ENCODE results near the gene KRTAP10-1. TPM values are rescaled to one million over a fixed set of nuclear protein-coding genes. Genes with fewer than 3 reads are reported as not detected.

Gene KRTAP10-1
- total and polyA plus RNA-seq, 2 experiments from 2014 or later: not detected

DNA sequence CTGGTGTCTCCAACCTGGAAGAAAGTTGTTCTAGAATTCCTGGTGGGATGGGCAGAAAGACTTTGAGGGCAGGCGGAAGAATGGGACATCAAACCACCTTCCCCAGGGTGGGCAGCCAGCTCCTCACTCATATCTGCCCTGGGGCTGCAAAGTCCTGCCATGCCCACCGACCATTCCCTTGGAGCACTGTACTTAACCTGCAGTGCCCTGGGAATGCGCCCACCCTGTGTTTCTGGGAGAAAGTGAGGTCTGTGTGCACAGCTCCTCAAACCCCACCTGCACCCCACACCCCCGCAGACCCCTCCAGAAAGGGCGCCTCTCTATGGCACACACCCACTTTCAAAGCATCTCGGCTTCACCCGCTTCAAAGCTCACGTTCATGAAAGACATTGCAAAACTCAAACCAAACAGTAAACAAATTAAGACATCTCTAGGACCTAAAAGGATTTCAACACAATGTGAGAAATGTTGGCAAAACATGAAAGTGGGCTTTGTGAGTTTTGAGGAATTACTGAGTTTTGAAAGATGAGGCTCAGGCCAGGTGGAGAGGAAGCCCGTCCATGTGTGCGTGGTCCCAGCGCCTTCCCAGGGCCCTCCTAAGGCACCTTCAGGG, 25.1 kb downstream of the KRTAP10-1 start:
- TF ChIP-seq EZH2phosphoT487 (IDR thresholded peaks at IDR 0.05; ENCODE audit: insufficient read depth, low read depth) (no peak), EZH2 (IDR thresholded peaks at IDR 0.05; ENCODE audit: insufficient read depth, poor library complexity, severe bottlenecking) (no peak)
- 34 to 35% methylated on average over 11 of the region's 11 CpGs for WGBS, 2 experiments (ENCODE audit: low coverage in 1 of 2, low lambda C conversion rate in 2 of 2, missing lambda C conversion rate in 2 of 2)
- Histone ChIP-seq H3K4me1 (ENCODE audit: insufficient read depth) (no peaks in the 10 kb centered on the region), H3F3A (ENCODE audit: insufficient read depth) (no peaks in the 10 kb centered on the region), H3K79me2 (ENCODE audit: insufficient read depth) (no peaks in the 10 kb centered on the region), H3K36me3 (ENCODE audit: low read depth) (no peaks in the 10 kb centered on the region), H3K27me3 (replicated peaks; ENCODE audit: insufficient read depth) (peaks cover 7% of the 10 kb centered on the region; the same call in 1 of the 2 replicates), H3K4me2 (ENCODE audit: unreplicated experiment) (no peak overlapping the region), H4K20me1 (ENCODE audit: insufficient read depth) (no peaks in the 10 kb centered on the region), H3K27ac (no peak overlapping the region), H3K9me2 (ENCODE audit: insufficient read depth) (no peaks in the 10 kb centered on the region), H3K4me3 (no peak overlapping the region), H2AFZ (no peak overlapping the region), H3K9me3 (ENCODE audit: low read depth) (no peaks in the 10 kb centered on the region), H3K9ac (no peak overlapping the region)
- DNase-seq: no peak
- in situ Hi-C loops (cut with MboI): loop anchor here (10.0 to 25.0 kb wide), 2 partner anchors 280 to 422 kb away; partner anchors contain the start of gene SLX9

DNA sequence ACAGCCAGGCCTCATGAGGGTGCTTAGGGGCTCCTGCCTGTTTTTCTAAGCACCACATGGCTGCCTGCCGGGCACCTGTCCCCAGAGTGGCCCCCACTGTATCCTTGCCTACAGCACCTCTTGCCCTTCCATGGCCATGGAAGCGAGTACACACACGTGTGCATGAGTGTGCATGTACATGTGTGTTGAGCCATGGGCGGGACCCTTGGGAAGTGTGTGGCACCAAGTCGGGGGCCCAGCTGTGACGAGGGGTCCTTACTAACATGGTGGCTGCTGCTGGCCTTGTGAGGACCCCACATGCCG, 25.8 kb downstream of the KRTAP10-1 start:
- in situ Hi-C loops (cut with MboI): loop anchor here (10.0 to 25.0 kb wide), 2 partner anchors 281 to 423 kb away; partner anchors contain the start of gene SLX9
- H3K9me3 ChIP-seq (ENCODE audit: low read depth): no peaks in the 10 kb centered on the region
- no peak overlapping the region for H3K4me3 ChIP-seq
- H3K4me2 ChIP-seq (ENCODE audit: unreplicated experiment): no peak overlapping the region
- TF ChIP-seq EZH2 (IDR thresholded peaks at IDR 0.05; ENCODE audit: insufficient read depth, poor library complexity, severe bottlenecking) (no peak), EZH2phosphoT487 (IDR thresholded peaks at IDR 0.05; ENCODE audit: insufficient read depth, low read depth) (no peak)
- H3K79me2 ChIP-seq (ENCODE audit: insufficient read depth): no peaks in the 10 kb centered on the region
- no peaks in the 10 kb centered on the region for H3K9me2 ChIP-seq (ENCODE audit: insufficient read depth)
- DNase-seq: no peak
- no peaks in the 10 kb centered on the region for H3F3A ChIP-seq (ENCODE audit: insufficient read depth)
- H3K9ac ChIP-seq: no peak overlapping the region
- no peaks in the 10 kb centered on the region for H4K20me1 ChIP-seq (ENCODE audit: insufficient read depth)
- 52 to 61% methylated on average over 7 of the region's 7 CpGs for WGBS, 2 experiments (ENCODE audit: low coverage in 1 of 2, low lambda C conversion rate in 2 of 2, missing lambda C conversion rate in 2 of 2)
- H3K36me3 ChIP-seq (ENCODE audit: low read depth): no peaks in the 10 kb centered on the region
- H3K4me1 ChIP-seq (ENCODE audit: insufficient read depth): no peaks in the 10 kb centered on the region
- H3K27ac ChIP-seq: no peak overlapping the region
- H3K27me3 ChIP-seq (replicated peaks; ENCODE audit: insufficient read depth): peaks cover 7% of the 10 kb centered on the region; the same call in 1 of the 2 replicates
- no peak overlapping the region for H2AFZ ChIP-seq

DNA sequence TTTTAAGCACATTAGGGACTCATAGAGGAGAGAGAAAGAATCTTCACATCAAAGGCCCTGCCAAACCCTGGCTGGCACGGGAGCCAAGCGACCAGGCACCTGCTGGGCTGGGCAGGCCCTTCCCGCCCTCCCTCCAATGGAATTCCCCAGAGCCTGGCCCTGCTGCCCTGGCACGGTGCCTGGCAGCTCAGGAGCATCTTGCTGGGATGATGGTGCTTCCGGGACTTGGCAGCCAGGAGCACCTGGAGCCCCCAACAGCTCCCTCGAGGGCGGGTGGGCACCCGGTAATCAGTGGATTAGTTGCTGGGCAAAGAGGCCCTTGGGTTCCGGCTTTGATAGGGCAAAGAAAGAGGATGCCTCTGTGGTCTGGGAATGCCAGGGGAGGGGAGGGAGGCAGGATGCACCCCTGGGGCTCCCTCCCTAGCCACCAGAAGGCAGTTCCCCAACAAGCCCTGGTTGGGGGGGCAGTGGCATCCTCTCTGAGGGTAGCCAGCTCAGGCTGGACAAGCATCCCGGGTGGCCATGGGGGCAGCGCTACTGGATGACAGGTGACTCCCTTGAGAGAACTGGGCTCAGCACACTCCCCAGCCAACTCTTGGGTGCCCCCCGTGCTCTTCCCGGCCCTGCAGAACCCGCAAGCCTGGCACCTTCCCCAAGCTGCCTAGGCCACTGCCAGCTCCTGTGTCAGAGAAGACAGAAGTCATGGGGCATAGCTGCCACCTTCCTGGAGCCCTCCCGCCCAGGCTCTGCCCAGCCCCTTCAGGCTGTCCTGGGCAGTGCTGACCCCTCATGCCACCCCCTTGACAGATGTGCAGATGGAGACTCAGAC, 26.4 kb downstream of the KRTAP10-1 start:
- H2AFZ ChIP-seq: no peak overlapping the region
- H3K9me2 ChIP-seq (ENCODE audit: insufficient read depth): no peaks in the 10 kb centered on the region
- no peak overlapping the region for H3K4me2 ChIP-seq (ENCODE audit: unreplicated experiment)
- no peak for DNase-seq
- in situ Hi-C loops (cut with MboI): loop anchor here (10.0 to 25.0 kb wide), 2 partner anchors 281 to 424 kb away; partner anchors contain the start of gene SLX9
- 74 to 75% methylated on average over 12 to 15 of the region's 15 CpGs for WGBS, 2 experiments (ENCODE audit: low coverage in 1 of 2, low lambda C conversion rate in 2 of 2, missing lambda C conversion rate in 2 of 2)
- no peaks in the 10 kb centered on the region for H3F3A ChIP-seq (ENCODE audit: insufficient read depth)
- no peak overlapping the region for H3K4me3 ChIP-seq
- no peaks in the 10 kb centered on the region for H3K4me1 ChIP-seq (ENCODE audit: insufficient read depth)
- TF ChIP-seq EZH2 (IDR thresholded peaks at IDR 0.05; ENCODE audit: insufficient read depth, poor library complexity, severe bottlenecking) (no peak), EZH2phosphoT487 (IDR thresholded peaks at IDR 0.05; ENCODE audit: insufficient read depth, low read depth) (no peak)
- no peaks in the 10 kb centered on the region for H4K20me1 ChIP-seq (ENCODE audit: insufficient read depth)
- H3K79me2 ChIP-seq (ENCODE audit: insufficient read depth): no peaks in the 10 kb centered on the region
- peaks cover 7% of the 10 kb centered on the region; the same call in 1 of the 2 replicates for H3K27me3 ChIP-seq (replicated peaks; ENCODE audit: insufficient read depth)
- no peaks in the 10 kb centered on the region for H3K9me3 ChIP-seq (ENCODE audit: low read depth)
- no peaks in the 10 kb centered on the region for H3K36me3 ChIP-seq (ENCODE audit: low read depth)
- H3K27ac ChIP-seq: no peak overlapping the region
- no peak overlapping the region for H3K9ac ChIP-seq

DNA sequence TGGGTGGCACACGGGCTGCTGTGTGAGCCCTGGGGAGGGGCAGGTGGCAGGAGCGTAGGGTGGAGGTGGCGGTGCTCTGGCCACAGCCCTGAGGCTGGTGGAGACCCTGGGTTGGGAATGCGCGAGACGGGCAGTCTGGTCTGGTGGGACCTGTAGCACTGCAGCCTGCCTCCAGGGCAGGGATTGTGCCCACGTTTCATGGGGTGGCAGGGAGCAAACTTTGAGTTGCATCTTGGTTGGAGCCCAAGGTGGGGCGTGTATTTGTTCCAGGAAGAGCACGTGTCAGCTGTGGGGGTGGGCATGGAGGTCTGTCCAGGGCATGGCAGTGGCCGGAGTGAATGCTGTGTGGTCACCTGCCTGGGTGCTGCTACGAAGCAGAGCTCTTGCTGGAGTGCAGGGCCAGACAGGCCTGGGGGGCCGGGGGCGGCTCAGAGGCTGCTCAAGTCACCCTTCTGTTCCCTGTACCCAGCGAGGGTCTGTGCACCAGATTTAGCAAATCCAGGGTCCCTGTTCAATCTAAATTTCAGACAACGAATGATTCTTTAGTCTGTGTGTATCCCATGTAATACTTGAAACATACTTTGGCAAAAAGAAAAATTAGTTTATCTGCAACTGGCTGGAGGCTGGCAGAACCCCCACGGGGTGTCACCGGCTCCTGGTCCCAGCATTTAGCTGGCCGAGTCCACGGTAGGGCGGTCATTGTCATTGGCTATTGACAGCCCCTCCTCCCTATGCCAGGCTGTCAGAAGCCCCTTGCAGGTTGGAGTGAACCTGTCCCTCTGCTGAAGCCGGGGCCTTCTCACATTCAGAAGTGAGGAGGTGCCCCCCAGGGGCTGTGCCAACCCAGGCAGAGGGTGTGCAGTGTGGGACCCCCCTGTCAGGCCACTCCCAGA, 27.3 kb downstream of the KRTAP10-1 start:
- no peak overlapping the region for H3K27ac ChIP-seq
- no peak overlapping the region for H3K9ac ChIP-seq
- in situ Hi-C loops (cut with MboI): loop anchor here (10.0 to 25.0 kb wide), 2 partner anchors 282 to 425 kb away; partner anchors contain the start of gene SLX9
- no peak overlapping the region for H3K4me3 ChIP-seq
- H3K4me2 ChIP-seq (ENCODE audit: unreplicated experiment): no peak overlapping the region
- WGBS, 2 experiments (ENCODE audit: low coverage in 1 of 2, low lambda C conversion rate in 2 of 2, missing lambda C conversion rate in 2 of 2): 51 to 60% methylated on average over 20 to 21 of the region's 21 CpGs
- no peaks in the 10 kb centered on the region for H3K4me1 ChIP-seq (ENCODE audit: insufficient read depth)
- no peaks in the 10 kb centered on the region for H3K36me3 ChIP-seq (ENCODE audit: low read depth)
- H3K27me3 ChIP-seq (replicated peaks; ENCODE audit: insufficient read depth): peaks cover 7% of the 10 kb centered on the region; the same call in 1 of the 2 replicates
- no peaks in the 10 kb centered on the region for H3K79me2 ChIP-seq (ENCODE audit: insufficient read depth)
- no peak for TF ChIP-seq EZH2phosphoT487 (IDR thresholded peaks at IDR 0.05; ENCODE audit: insufficient read depth, low read depth)
- TF ChIP-seq EZH2 (IDR thresholded peaks at IDR 0.05; ENCODE audit: insufficient read depth, poor library complexity, severe bottlenecking): no peak
- no peaks in the 10 kb centered on the region for H3F3A ChIP-seq (ENCODE audit: insufficient read depth)
- no peak for DNase-seq
- no peaks in the 10 kb centered on the region for H3K9me2 ChIP-seq (ENCODE audit: insufficient read depth)
- no peaks in the 10 kb centered on the region for H3K9me3 ChIP-seq (ENCODE audit: low read depth)
- H2AFZ ChIP-seq: no peak overlapping the region
- no peaks in the 10 kb centered on the region for H4K20me1 ChIP-seq (ENCODE audit: insufficient read depth)
